Left forelimb (tissue), 1 donor: ENCODE results near the gene PFN2.
"Not testable (repeated sequence)": the region's sequence is repeated elsewhere in the genome, so short reads cannot be mapped to it uniquely, and the experiment has no call there.

Source experiments
- DNase-seq: peaks from one replicate; pipeline ENCODE4 v3.0.0-alpha.2; 2018; ENCODE audit warnings: low spot score

PFN2 gene

DNA sequence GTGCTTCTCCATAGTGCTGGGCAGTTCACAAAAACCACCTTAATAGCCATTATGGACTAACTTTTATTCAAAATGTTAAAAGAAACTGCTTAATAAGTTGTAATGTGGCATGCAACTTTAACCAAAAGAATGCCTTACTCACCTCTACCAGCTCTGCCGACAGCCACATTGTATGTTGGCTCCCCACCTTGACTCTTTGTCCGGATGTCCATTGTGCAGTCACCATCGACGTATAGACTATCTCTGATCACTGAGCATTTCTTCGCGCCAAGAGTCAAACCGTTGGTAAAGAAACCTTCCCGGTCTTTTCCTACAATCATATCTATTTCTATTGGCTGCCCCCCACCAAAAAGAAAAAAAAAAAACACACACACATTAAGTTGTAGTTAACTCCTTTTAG, 2.5 kb downstream of the PFN2 start:
- DNase-seq: no peak

DNA sequence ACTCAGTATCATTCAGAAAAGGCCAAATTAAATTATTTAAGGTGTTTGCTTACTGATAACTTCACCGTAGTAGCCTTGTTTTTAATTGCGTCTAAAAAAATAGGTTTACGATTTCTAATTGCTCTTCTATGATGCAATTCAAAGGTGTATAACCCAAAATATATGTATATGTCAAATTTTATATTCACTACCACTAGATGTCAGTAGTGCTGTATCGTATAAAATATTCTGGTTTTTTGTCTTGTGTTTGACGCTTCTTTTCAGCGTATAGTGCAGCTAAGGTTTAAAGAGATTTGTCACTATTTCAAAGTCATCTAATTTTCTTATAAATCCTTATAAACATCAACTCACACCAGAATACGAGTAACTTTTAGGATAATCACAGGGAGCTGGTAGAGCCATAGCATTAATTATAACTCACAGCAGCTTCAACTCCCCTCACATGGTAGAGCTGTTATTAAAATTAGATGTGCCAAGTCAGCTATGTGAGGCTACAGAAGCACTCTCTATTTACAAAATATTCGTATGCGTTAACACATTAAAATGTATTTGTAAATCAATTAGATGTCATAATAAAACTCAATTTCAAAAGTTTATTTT, 3.5 kb downstream of the PFN2 start:
- DNase-seq: no peak

DNA sequence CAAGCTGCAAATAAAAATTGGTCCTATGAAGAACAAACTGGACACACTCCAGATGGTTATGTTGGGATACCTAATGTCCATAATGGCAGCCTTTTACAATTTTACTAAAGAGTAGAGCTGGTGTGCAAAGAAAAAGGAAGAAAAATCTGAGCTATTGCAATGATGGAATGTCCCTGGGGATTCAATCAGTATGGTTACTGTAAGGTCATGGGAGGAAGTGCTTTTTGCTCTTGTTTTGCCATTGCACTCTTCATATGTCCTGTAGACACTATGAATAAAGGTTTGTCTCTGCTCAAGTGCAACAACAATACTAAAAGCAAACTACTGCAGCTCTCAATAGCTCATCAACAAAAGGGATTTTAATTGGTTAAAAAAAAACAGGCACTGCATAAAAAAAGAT, 5.4 kb downstream of the PFN2 start:
- DNase-seq: no peak

DNA sequence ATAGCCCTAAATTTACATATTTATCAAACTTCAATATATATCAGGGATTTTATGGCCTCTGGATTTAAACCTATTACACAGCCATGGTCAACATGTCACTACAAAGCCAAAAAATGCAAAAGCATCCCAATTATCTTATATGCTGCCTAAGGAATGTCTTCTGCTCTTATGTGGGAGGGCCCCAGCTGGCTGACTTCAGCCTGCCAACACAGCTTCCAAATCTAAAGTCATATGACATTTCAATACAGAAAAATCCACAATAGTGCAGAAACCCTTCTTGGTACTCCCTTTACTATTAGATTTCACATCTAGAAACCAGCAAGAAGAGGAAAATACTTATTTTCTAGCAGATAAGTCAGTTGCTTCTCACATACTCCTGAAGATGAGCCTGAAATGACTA, 6.4 kb downstream of the PFN2 start:
- no peak for DNase-seq

DNA sequence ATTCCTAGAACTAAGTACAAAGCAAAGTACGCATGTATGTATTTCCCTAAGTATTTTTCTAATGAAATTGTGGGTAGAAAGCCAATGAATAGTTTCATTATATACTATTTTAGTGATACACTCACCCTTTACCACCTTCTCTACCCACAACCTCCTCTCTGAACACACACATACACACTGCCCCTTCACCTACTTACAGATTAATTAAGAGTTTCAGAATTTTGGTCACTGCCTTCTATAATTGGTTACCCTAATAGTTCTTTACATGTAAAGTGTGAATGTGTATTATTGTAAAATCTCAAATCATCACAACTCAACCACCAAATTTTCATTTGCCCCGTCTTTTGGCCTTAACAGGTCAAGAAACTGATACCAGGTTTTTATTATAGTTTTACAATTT, 7.2 kb downstream of the PFN2 start:
- no peak for DNase-seq

DNA sequence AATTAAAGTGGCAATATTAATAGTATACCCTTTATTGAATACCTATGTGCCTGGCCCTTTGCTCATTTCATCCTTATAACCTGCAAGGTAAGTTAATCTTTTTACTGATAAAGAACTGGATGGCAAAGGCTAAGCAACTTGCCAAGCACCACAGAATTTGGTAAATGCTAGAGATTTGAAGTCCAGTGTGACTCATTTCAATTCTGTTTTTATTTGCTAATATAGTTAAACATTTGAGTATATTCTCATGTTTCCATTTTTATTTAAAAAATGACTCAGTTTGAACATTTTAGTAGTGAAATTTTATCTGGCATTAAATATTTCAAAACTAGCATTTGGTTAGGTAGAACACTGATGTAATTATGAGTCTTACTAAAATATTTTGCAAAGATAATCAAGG, 11.3 kb downstream of the PFN2 start:
- no peak for DNase-seq

DNA sequence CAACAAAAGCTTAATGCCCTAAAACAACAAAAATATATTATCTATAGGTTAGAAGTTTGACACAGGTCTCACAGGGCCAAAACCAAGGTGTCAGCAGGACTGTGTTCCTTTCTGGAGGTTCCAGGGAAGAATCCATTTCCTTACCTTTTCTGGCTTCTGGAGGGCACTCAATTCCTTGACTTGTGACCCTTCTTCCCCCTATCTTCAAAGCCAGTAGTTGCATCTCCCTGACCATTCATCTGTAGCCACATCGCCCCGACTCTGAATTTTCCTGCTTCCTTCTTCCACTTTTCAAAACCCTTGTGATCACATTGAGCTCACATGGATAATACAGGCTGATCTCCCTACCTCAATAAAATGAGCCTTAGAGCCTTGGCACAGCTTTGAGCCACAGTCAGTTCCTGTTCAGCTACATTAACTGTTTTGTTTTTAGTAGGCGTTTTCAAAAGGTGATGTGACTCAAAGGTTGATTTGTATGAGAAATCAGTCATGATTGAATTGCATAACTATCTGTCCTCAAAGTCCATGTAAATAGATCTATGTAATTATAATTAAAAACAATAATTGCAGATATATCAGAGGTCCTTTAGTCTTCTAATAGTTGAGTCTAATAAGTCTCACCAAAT, 12.4 kb downstream of the PFN2 start:
- no peak for DNase-seq

DNA sequence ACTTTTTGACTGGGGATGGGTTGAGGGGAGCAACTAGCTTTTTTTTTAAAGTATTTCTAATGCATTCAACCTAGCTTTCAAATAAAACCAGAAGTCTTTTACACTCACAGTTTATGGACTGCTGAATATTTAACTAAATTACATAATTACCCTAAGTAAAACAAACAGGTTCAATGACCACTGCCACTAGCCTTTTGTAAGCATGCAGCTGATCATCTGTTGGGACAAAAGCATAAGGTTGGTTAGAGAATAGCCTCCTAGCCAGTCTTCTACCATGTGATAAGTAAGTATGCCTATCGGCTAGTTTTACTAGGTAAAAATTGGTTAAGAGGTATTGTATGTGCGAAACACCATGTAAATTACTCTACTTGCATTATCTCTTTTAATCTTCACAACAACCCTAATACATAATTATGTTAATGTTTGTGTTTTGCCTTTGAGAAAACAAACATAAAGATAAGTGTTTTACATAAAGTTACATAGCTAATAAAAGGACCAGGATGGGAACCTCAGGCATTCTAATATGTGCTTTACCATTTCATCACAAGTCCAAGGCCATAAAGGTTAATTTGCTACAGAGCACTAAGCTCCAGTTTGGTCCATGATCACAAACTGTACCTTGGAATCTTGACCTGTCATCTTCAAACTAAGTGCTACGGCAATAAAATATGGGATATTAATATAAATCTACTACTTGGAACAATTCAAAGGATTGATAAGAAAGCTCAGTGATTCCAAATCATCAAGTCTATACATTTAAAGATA, 13.2 kb downstream of the PFN2 start:
- DNase-seq: no peak

DNA sequence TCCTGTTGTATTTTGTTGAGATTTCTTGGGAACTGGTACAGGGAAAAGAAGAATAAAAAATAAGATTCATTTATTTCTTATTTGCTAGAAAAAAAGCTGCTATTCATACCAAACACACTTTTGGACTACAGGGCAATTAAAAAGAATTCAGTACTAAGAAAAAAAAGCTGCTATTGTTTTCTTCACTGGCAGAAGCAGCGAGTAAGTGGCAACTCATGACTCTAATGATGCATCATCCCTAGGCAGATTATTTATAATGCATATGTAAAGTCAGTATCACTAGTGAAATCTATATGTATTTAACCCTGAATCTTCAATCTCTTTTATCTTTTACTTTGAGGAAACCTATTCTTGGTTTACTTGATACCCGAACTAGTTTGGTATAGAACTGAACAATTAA, 15.2 kb downstream of the PFN2 start:
- no peak for DNase-seq

DNA sequence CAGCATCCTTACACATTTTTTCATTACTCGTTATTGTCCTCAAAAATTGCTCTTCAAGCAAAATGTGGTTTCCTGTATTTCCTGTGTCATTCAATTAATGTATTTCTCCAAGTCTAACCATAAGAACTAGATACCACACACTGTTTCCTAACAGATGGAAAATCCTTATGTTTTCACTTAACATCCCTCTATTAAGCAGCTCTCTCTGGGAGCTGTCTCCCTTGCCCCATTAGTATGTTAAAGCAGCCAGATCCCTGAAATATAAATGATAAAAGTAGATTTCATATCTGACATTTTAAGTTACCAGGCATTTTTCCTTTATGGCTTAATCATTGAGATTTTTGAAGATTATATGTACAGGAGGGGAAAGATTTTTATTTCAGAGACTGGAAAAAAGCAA, 15.9 kb downstream of the PFN2 start:
- no peak for DNase-seq

DNA sequence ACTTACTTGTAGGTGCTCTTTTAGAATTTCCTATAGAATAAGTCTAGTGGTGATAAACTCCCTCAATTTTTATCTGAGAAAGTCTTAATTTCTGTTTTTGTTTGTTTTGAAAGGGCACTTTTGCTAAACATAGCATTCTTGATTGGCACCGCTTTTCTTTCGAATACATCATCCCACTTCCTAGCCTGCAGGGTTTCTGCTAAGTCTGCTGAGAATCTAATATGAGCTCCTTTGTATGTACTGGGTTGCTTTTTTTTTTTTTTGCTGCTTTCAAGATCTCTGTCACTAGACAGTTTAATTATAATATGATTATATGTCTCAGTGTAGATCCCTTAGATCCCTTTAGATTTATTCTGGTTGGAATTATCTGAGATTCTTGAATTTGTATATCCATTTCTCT, 21.5 kb downstream of the PFN2 start:
- no peak for DNase-seq

DNA sequence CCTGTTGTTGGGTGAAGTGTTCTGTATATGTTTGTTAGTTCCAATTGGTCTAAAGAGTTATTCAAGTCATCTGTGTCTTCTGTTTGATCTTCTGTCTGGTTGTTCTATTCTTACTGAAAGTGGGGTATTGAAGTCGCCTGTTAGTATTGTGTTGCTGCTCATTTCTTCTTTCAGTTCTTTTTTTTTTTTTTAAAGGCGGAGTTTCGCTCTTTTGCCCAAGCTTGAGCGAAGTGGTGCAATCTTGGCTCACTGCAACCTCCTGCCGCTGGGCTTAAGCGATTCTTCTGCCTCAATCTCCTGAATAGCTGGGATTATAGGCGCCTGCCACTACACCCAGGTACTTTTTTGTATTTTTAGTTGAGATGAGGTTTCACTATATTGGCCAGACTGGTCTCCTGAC, 23.5 kb downstream of the PFN2 start:
- DNase-seq: no peak

DNA sequence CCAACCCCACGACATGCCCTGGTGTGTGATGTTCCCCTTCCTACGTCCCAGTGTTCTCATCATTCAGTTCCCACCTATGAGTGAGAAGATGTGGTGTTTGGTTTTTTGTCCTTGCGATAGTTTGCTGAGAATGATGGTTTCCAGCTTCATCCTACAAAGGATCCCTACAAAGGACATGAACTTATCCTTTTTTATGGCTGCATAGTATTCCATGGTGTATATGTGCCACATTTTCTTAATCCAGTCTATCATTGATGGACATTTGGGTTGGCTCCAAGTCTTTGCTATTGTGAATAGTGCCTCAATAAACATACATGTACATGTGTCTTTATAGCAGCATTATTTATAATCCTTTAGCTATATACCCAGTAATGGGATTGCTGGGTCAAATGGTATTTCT, 26.7 kb downstream of the PFN2 start:
- not testable (repeated sequence) for DNase-seq

DNA sequence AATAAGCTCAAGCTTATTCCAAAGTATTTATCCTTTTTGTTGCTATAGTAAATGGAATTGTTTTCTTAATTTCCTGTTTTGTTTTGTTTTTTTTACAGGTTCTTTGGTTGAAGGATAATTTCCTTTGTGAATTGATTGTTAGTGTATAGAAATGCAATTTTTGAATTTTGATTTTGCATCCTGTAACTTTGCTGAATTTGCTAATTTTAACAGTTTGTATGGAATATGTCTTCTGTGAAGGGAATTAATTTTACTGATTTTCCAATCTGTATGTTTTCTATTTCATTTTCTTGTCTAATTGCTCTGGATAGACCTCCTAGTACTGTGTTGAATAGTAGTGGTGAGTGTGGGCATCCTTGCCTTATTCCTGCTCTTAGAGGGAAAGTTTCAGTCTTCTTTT, 28.3 kb downstream of the PFN2 start:
- DNase-seq: no peak

DNA sequence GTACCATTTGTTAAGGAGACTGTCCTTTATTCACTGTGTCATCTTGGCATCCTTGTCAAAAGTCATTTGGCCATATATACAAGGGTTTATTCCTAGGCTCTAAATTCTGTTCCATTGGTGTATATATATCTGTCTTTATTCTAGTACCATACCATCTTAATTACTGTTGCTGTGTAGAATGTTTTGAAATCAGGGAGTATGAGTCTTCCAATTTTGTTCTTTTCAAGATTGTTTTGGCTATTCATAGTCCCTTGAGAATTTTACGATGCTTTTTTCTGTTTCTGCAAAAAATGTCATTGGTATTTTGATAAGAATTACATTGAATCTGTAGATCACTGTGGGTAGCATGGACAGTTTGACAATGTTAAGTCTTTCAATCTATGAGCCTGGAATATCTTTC, 28.7 kb downstream of the PFN2 start:
- DNase-seq: no peak

DNA sequence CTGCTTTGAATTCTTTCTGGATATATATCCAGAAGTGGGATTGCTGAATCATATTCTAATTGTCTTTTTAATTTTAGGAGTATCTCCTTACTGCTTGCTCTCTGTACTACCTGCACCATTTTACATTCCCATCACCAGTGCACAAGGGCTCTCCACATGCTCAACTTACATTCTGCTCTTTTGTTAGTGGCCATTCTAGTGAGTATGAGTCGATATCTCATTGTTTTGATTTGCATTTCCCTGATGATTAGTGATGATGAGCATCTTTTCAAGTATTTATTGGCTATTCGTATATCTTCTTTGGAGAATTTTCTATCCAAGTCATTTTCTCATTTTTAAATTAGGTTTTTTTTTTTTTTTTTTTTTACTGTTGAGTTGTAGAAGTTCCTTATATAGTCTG, 29.5 kb downstream of the PFN2 start:
- no peak for DNase-seq

DNA sequence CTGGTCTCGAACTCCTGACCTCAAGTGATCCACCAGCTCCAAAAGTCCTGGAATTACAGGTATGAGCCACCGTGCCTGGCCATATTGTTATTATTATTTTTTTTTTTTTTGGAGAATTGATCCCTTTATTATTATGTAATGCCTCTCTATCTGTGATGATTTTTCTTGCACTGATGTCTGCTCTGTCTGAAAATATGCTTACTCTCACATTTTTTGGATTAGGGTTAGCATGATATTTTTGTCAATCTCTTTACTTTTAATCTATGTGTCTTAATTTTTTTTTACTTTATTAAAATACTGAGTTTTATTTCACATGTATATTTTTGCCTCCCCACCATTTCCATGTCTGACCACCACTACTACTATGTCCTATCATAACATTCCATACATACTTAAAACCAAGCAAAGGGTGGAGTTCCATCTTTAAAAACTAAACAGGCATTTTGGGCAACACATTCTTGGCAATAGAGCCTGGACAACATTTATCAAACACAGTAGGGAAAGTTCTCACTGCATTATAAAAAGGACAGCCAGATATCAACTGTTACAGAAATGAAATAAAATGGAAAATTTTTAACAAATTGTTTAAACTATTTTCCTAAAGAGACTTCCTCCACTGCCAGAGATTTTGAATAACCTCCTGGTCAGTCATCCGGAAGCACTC, 32.2 kb downstream of the PFN2 start:
- not testable (repeated sequence) for DNase-seq

DNA sequence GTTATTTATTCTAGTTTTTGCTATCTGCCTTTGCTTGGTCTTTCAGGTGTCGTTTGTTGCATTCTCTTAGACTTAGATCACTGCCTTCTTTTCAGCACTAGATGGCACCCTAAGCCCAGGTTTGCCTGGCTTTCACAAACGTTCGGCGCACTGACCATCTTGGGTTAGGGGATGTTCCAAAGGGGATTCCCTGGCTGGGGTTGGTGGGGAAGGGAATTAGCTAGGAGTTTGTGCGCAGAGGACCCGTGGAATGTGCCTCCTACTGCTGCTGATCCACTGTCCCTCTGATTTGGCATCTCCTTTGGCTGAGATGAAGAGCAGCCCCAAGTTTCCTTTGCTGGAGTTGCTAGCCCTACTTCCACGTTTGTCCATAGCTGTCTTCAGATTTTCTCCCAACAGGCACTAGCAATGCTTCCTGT, 33.9 kb downstream of the PFN2 start:
- DNase-seq: no peak

DNA sequence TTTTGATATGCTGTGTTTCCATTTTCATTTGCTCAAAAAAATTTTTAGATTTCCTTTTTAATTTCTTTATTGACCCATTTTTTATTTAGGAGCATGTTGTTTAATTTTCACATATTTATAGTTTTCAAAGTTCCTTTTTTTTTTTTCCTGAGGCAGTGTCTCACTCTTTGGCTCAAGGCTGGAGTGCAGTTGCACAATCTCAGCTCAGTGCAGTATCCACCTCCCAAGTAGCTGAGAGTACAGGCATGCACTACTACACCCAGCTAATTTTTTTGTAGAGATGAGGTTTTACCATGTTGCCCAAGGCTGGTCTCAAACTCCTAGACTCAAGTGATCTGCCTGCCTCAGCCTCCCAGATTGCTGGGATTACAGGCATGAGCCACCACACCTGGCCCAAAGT, 36.2 kb downstream of the PFN2 start:
- DNase-seq: no peak

DNA sequence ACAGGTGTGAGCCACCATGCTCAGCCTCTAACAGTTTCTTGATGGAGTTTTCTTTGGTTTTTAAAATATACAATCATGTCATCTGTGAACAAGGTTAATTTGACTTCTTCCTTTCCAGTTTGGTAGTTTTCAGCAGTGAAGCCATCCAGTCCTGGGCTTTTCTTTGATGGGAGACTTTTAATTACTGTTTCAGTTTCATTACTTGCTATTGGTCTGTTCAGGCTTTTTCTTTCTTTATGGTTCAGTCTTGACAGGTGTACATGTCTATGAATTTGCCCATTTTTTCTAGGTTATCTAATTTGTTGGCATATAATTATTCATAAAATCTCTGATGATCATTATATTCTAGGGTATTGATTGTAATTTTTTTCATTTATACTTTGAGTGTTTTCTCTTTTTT, 36.8 kb downstream of the PFN2 start:
- DNase-seq: no peak

DNA sequence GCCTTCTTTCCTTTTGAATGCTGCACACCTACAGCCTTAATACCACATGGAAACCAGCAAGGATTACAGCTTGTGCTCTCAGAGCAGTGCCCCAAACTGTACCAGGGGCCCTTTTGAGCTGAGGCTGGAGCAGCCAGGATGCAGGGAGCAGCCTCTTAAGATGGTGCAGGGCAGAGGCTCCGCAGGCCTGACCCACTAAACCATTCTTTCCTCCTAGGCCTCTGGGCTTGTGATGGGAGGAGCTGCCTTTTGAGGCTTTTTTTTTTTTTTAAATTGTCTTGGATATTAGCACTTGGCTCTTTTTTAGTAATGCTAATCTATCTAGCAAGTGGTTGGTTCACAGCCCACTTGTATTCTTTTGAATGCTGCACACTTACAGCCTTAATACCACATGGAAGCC, 37.7 kb downstream of the PFN2 start:
- DNase-seq: no peak

DNA sequence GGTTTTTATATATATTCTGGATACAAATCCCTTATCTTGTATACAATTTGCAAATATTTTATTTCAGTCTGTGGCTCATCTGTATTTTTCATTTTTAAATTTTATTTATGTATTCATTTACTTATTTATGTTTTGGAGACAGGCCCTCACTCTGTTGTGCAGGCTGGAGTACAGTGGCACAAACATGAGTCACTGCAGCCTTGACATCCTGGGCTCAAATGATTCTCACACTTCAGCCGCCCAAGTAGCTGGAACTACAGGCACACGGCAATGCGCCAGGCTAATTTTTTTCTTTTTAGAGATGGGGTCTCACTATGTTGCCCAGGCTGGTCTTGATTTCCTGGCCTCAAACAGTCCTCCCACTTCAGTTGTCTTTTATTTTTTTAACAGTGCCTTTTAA, 50.6 kb downstream of the PFN2 start:
- no peak for DNase-seq

DNA sequence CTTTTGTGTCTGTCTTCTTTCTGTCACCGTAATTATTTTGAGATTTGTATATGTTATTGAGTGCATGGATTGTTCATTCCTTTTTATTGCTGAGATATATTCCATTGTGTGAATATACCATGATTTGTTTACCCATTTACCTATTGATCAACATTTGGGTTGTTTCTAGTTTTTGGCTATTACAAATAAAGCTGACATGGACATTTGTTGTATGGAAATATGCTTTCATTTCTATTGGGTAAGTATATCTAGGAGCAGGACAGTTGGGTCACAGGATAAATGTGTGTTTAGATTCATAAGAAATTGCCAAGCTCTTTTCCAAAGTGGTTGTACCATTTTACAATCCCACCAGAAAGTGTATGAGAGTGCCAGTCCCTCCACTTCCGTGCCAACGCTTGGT, 51.2 kb downstream of the PFN2 start:
- no peak for DNase-seq
